Colonic mucosa (tissue), 4 donors: ENCODE data around the gene TMEM237. TPM values are rescaled to one million over a fixed set of nuclear protein-coding genes. Genes with fewer than 3 reads are reported as not detected.

ENCODE experiments used
- DNase-seq: peaks from one replicate; pipeline ENCODE4 v3.0.0-alpha.2; 2020
- H3K27ac ChIP-seq: fragments of 200-600 bp; one replicate; pipeline ENCODE4 v1.8.0; 2021
- H3K27me3 ChIP-seq: fragments of 200-600 bp; one replicate; pipeline ENCODE4 v1.8.0; 2021
- H3K36me3 ChIP-seq: fragments of 200-600 bp; one replicate; pipeline ENCODE4 v1.8.0; 2021
- H3K4me1 ChIP-seq: fragments of 200-600 bp; one replicate; pipeline ENCODE4 v1.8.0; 2021; ENCODE audit warnings: mild to moderate bottlenecking
- H3K4me3 ChIP-seq: fragments of 200-600 bp; one replicate; pipeline ENCODE4 v1.8.0; 2021
- H3K9ac ChIP-seq, 2 donors: one replicate each; pipeline ENCODE4 v1.7.0; 2013; ENCODE audit warnings: control low read depth in 2 of 2, low read depth in 2 of 2, low read length in 2 of 2
- H3K9me3 ChIP-seq: fragments of 200-600 bp; one replicate; pipeline ENCODE4 v1.8.0; 2021
- intact Hi-C: fragments of 100-400 bp; cut with DNase I; formaldehyde crosslinking; loops from one replicate; pipeline ENCODE4 v1.14.1; 2022
- total RNA-seq, 2 donors: library from RNA; stranded (reverse); fragmentation: NEBNext Ultra II Directional in 1 of 2; extraction: Animal tissue kit (Norgen Biotek cat#: 25700) in 1 of 2; gene quantifications; one replicate each; pipeline ENCODE4 v1.2.1, GENCODE V29; 2021
- TF ChIP-seq, protein P1 (sequence below): fragments of 200-600 bp; IDR thresholded peaks from one replicate; pipeline ENCODE4 v1.8.0; 2022; ENCODE audit warnings: antibody characterized with exemption, mild to moderate bottlenecking
- donor health status: healthy.
- donor health status: DM: no; HTN: no; CAD: no.
- donor health status: DM: no; HTN: no; CAD: no.

Gene TMEM237
- total RNA-seq, 2 donors from 2014 or later, result 4.5 to 7.1 TPM

DNA sequence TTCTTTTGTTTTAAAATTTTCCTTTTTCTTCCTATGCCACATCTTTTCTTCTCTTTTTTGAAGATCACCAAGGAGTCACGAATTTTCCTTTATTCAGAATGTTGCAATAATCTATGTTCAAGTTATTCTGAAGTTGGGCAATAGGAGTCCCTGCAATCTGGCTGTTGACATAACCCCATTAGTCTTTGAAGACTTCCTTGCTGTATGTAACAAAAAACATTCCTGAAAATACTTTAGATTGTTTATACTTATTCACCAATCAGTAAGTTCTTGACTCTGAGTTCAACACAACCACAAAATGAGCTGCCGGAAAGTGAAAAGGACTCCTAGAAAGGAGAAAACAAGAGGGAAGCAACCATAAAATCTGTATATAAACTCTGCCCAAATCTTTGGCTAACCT lies 62.8 kb downstream of the TMEM237 start:
- intact Hi-C loops, result no loop called here
- no peak for DNase-seq
- Histone ChIP-seq H3K4me3 (no peak overlapping the region), H3K4me1 (no peaks in the 10 kb centered on the region), H3K9ac (no peak overlapping the region), H3K36me3 (no peaks in the 10 kb centered on the region), H3K9me3 (no peaks in the 10 kb centered on the region), H3K27ac (no peak overlapping the region), H3K27me3 (no peaks in the 10 kb centered on the region)
- TF ChIP-seq, protein P1, sequence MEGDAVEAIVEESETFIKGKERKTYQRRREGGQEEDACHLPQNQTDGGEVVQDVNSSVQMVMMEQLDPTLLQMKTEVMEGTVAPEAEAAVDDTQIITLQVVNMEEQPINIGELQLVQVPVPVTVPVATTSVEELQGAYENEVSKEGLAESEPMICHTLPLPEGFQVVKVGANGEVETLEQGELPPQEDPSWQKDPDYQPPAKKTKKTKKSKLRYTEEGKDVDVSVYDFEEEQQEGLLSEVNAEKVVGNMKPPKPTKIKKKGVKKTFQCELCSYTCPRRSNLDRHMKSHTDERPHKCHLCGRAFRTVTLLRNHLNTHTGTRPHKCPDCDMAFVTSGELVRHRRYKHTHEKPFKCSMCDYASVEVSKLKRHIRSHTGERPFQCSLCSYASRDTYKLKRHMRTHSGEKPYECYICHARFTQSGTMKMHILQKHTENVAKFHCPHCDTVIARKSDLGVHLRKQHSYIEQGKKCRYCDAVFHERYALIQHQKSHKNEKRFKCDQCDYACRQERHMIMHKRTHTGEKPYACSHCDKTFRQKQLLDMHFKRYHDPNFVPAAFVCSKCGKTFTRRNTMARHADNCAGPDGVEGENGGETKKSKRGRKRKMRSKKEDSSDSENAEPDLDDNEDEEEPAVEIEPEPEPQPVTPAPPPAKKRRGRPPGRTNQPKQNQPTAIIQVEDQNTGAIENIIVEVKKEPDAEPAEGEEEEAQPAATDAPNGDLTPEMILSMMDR, result no peak

- Histone ChIP-seq H3K4me1 (no peaks in the 10 kb centered on the region), H3K36me3 (no peaks in the 10 kb centered on the region), H3K27ac (no peak overlapping the region), H3K4me3 (no peak overlapping the region), H3K9ac (no peak overlapping the region), H3K27me3 (no peaks in the 10 kb centered on the region), H3K9me3 (no peaks in the 10 kb centered on the region)
- intact Hi-C loops, result no loop called here
- no peak for DNase-seq
- TF ChIP-seq, protein P1, result no peak
These were observed 63.8 kb downstream of the TMEM237 start for GRCh38 chr2:201579536-201579935.

DNA sequence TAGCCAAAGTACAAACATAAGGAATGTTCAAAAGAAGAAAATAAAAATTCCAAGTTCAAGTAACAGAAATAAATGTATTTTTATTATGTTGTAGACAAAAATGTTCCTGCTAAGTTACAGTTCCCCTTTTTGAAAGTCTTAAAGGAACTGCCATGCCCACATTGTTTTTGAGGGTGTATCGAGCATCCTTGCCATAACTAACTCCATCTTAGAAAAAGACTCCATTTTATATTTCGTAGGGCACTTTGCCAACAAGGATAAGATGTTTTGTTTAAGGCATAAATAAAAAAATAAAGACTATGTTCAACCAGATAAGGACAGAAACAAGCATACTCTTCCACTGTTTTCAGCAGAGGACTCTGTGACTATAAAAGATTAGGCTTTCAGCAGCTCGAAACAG lies 67.3 kb downstream of the TMEM237 start:
- no peak overlapping the region for H3K9ac ChIP-seq
- no peak overlapping the region for H3K4me3 ChIP-seq
- no peaks in the 10 kb centered on the region for H3K4me1 ChIP-seq
- no peaks in the 10 kb centered on the region for H3K27me3 ChIP-seq
- no peak for DNase-seq
- TF ChIP-seq, protein P1, result no peak
- no peaks in the 10 kb centered on the region for H3K9me3 ChIP-seq
- no peaks in the 10 kb centered on the region for H3K36me3 ChIP-seq
- H3K27ac ChIP-seq, result no peak overlapping the region
- intact Hi-C loops, result no loop called here

DNA sequence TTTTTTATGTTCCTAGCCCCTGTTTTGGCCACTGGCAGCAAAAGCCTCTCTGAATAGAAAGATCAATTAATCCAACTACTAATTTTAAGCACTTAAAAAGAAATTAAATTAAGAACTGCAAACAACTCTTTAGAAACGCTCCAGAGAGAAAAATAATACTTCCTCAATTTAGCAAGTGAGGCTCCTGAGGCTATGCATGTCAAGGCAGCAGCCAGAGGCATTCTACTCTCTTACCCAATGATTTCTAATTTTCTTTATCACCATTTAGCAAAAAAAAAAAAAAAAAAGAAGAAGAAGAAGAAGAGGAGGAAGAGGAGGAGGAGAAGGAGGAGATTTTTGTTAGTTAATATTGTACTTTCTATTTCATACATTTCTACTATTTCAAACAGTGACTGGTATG lies 68.5 kb downstream of the TMEM237 start:
- Histone ChIP-seq H3K27ac (no peak overlapping the region), H3K4me3 (no peak overlapping the region), H3K36me3 (no peaks in the 10 kb centered on the region), H3K9me3 (no peaks in the 10 kb centered on the region), H3K9ac (no peak overlapping the region), H3K4me1 (no peaks in the 10 kb centered on the region), H3K27me3 (no peaks in the 10 kb centered on the region)
- no peak for DNase-seq
- TF ChIP-seq, protein P1, result no peak
- intact Hi-C loops, result no loop called here

DNA sequence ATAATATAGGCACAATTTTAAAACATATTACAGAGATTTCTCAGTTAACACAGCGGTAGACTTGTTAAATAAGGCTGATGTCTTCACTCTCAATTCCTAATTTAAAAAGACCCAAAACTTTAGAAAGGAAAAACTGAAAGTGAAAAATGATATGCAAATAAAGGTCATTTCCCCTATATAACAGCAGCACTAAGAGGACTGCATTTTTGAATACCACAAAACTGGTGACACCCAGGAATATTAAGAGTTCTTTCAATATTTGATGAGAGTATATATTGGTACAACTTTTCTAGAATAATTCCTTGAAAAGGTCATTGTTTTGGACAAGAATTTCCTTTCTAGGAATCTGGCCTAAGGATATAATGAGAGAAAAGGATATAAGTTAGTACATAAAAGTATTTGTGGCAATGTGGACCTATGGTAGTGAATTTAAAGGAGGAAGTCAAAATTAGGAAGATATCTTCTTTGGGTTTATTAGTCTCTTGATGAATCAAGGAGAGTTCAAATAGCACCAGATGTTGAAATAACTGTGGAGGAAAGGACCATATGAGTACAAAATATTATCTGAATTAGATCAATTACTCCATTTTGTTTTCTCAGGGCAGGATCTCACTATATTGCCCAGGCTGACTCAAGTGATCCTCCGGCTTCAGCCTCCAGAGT lies 70.3 kb downstream of the TMEM237 start:
- no peak overlapping the region for H3K27ac ChIP-seq
- no peak for DNase-seq
- no peak overlapping the region for H3K4me3 ChIP-seq
- no peaks in the 10 kb centered on the region for H3K36me3 ChIP-seq
- H3K9me3 ChIP-seq, result no peaks in the 10 kb centered on the region
- intact Hi-C loops, result no loop called here
- TF ChIP-seq, protein P1, result no peak
- H3K9ac ChIP-seq, result no peak overlapping the region
- no peaks in the 10 kb centered on the region for H3K27me3 ChIP-seq
- no peaks in the 10 kb centered on the region for H3K4me1 ChIP-seq

Other genes with a start within 250 kb of the TMEM237 start
- gene TRAK2, start 192.0 kb downstream of the TMEM237 start, total RNA-seq, result 10 to 100 TPM; 40.0 to 50.3 TPM
- gene STRADB, start 191.8 kb downstream of the TMEM237 start, total RNA-seq, result 10 to 100 TPM; 50.0 to 50.9 TPM
- gene MPP4, start 55.1 kb upstream of the TMEM237 start, total RNA-seq, result not detected
- gene ALS2, start 137.4 kb upstream of the TMEM237 start, total RNA-seq, result 10 to 100 TPM in 1 of 2 donors, 1 to 10 TPM in 1; 8.0 to 11.7 TPM
- under 1 TPM; 0.47 to 0.72 TPM for gene CDK15, start 163.0 kb upstream of the TMEM237 start, total RNA-seq